ENCODE measurements around the gene STAT4.

STAT4 gene

DNA sequence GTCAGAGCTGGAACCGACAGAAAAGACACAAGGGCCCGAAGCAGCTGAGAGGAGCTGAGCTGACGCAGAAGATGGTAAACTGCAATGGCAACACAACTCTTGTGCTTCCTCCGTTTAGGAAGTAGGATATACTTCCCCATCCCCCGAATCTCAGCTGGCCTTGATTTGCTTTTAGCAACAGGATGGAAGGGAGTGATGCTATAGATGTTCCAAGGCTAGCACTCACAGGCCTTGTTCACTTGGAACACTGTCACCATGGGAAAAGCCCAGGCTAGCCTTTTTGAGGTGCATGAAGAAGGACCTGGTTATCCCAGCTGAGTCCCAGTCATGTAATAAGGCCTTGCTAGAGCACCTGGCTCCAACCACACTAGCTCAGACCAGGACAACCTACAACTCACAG, 162.9 kb downstream of the STAT4 start (continued):
- TF ChIP-seq, protein P1, sequence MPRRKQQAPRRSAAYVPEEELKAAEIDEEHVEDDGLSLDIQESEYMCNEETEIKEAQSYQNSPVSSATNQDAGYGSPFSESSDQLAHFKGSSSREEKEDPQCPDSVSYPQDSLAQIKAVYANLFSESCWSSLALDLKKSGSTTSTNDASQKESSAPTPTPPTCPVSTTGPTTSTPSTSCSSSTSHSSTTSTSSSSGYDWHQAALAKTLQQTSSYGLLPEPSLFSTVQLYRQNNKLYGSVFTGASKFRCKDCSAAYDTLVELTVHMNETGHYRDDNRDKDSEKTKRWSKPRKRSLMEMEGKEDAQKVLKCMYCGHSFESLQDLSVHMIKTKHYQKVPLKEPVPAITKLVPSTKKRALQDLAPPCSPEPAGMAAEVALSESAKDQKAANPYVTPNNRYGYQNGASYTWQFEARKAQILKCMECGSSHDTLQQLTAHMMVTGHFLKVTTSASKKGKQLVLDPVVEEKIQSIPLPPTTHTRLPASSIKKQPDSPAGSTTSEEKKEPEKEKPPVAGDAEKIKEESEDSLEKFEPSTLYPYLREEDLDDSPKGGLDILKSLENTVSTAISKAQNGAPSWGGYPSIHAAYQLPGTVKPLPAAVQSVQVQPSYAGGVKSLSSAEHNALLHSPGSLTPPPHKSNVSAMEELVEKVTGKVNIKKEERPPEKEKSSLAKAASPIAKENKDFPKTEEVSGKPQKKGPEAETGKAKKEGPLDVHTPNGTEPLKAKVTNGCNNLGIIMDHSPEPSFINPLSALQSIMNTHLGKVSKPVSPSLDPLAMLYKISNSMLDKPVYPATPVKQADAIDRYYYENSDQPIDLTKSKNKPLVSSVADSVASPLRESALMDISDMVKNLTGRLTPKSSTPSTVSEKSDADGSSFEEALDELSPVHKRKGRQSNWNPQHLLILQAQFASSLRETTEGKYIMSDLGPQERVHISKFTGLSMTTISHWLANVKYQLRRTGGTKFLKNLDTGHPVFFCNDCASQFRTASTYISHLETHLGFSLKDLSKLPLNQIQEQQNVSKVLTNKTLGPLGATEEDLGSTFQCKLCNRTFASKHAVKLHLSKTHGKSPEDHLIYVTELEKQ (tag by site-specific recombination; IDR thresholded peaks at IDR 0.05; ENCODE audit: borderline replicate concordance): no peak
- TF ChIP-seq, protein P2, sequence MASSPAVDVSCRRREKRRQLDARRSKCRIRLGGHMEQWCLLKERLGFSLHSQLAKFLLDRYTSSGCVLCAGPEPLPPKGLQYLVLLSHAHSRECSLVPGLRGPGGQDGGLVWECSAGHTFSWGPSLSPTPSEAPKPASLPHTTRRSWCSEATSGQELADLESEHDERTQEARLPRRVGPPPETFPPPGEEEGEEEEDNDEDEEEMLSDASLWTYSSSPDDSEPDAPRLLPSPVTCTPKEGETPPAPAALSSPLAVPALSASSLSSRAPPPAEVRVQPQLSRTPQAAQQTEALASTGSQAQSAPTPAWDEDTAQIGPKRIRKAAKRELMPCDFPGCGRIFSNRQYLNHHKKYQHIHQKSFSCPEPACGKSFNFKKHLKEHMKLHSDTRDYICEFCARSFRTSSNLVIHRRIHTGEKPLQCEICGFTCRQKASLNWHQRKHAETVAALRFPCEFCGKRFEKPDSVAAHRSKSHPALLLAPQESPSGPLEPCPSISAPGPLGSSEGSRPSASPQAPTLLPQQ (tag by site-specific recombination; IDR thresholded peaks at IDR 0.05): no peak

- Histone ChIP-seq H3K36me3 (ENCODE audit: control insufficient read depth in 2 of 2, insufficient read depth in 1 of 2, low read length in 2 of 2) (peaks cover 16 to 94% of the 10 kb centered on the region in 2 experiments), H3K27ac (ENCODE audit: extremely low read depth, low read depth, low read length) (no peak overlapping the region), H3K4me3 (ENCODE audit: low read depth, low read length) (no peak overlapping the region), H3K9me3 (ENCODE audit: control insufficient read depth, insufficient read depth, low read depth, low read length) (no peaks in the 10 kb centered on the region), H3K4me1 (ENCODE audit: control insufficient read depth, insufficient read depth, low read length) (no peaks in the 10 kb centered on the region)
- ChIA-PET POLR2A (interaction anchor here (1.2 kb wide), 1 partner anchor 25 kb away, joined by 3 read pairs; no protein-coding TSS in a partner anchor), CTCF (interaction anchor here (0.6 to 2.1 kb wide), 4 partner anchors 10 to 605 kb away, joined by 3 to 9 read pairs (median 4); no protein-coding TSS in a partner anchor)
- TF ChIP-seq ZNF24 (tag by site-specific recombination; IDR thresholded peaks at IDR 0.05) (no peak), ZNF664 (tag by site-specific recombination; IDR thresholded peaks at IDR 0.05) (0 out of 2 replicates have a peak, but pooled peaks have one; percentile 18)
Measured at GRCh38 chr2:190987116-190987515, 163.7 kb downstream of the STAT4 start.

DNA sequence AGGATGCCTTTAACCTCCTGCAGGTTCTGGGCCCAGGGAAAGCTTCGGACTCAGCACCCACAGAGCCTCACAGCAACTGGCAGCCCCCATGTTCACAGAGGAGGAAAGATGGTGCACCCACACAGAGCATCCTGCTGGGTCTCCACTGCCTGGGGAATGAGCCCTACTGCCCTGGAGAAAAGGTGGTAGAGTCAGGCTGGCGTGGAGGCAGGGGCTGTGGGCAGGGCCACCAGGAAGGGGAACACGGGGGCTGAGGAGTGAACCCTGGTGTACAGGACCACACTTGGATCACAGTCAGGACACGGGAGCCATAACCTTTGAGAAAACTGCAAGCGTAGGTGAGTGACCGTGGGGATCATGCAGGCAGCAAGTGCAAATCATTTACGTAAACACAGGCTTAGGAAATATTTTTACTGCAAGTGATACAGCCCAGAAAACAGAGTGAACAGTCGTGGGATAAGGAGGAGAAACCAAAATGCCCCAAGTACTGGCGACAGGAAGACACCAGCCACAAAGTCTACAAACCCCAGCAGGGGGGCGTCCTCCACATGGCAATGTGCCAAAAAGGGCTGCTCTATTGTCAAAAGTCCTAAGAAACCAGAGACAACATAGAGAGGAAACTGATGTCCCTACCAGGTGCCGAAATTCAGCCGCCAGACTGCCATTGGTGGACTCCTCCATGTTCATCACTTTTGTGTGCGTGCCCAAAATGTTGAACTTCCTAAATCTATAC, 164.4 kb downstream of the STAT4 start:
- Histone ChIP-seq H3K4me1 (ENCODE audit: control insufficient read depth, insufficient read depth, low read length) (no peaks in the 10 kb centered on the region), H3K9me3 (ENCODE audit: control insufficient read depth, insufficient read depth, low read depth, low read length) (no peaks in the 10 kb centered on the region), H3K36me3 (ENCODE audit: control insufficient read depth in 2 of 2, insufficient read depth in 1 of 2, low read length in 2 of 2) (peaks cover 16 to 94% of the 10 kb centered on the region in 2 experiments), H3K4me3 (ENCODE audit: low read depth, low read length) (no peak overlapping the region), H3K27ac (ENCODE audit: extremely low read depth, low read depth, low read length) (no peak overlapping the region)
- TF ChIP-seq EGR2 (tag by site-specific recombination; IDR thresholded peaks at IDR 0.05; ENCODE audit: low read depth) (0 out of 2 replicates have a peak, but pooled peaks have one; percentile 33), SCRT2 (tag by site-specific recombination; IDR thresholded peaks at IDR 0.05) (no peak), TCF7L2 (IDR thresholded peaks at IDR 0.05; ENCODE audit: borderline replicate concordance, low read depth, low read length) (no peak), ZNF561 (tag by site-specific recombination; IDR thresholded peaks at IDR 0.05; ENCODE audit: borderline replicate concordance) (0 out of 2 replicates have a peak, but pooled peaks have one; percentile 24), REPIN1 (tag by site-specific recombination; IDR thresholded peaks at IDR 0.05; ENCODE audit: low read depth) (no peak), FEZF1 (tag by site-specific recombination; IDR thresholded peaks at IDR 0.05) (0 out of 2 replicates have a peak, but pooled peaks have one; percentile 40)
- TF ChIP-seq, protein P3, sequence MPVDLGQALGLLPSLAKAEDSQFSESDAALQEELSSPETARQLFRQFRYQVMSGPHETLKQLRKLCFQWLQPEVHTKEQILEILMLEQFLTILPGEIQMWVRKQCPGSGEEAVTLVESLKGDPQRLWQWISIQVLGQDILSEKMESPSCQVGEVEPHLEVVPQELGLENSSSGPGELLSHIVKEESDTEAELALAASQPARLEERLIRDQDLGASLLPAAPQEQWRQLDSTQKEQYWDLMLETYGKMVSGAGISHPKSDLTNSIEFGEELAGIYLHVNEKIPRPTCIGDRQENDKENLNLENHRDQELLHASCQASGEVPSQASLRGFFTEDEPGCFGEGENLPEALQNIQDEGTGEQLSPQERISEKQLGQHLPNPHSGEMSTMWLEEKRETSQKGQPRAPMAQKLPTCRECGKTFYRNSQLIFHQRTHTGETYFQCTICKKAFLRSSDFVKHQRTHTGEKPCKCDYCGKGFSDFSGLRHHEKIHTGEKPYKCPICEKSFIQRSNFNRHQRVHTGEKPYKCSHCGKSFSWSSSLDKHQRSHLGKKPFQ (tag by site-specific recombination; IDR thresholded peaks at IDR 0.05): no peak
- POLR2A ChIA-PET: interaction anchor here (0.6 kb wide), 1 partner anchor 1277 kb away, joined by 3 read pairs; no protein-coding TSS in a partner anchor
- CTCF ChIA-PET: interaction anchor here (0.6 to 2.1 kb wide), 4 partner anchors 11 to 60 kb away, joined by 3 to 9 read pairs (median 4); no protein-coding TSS in a partner anchor

Data from HEK293 (cell line).